GM12874 (cell line): ENCODE measurements around the gene RBKS.

Experiments used
- TF ChIP-seq, protein P1 (sequence below): IDR thresholded peaks from 2 replicates; pipeline ENCODE4 v1.5.1; 2011; ENCODE audit warnings: low read depth, mild to moderate bottlenecking, control low read depth, low read length, moderate library complexity; ENCODE audit not compliant: insufficient read depth

The RBKS gene

DNA sequence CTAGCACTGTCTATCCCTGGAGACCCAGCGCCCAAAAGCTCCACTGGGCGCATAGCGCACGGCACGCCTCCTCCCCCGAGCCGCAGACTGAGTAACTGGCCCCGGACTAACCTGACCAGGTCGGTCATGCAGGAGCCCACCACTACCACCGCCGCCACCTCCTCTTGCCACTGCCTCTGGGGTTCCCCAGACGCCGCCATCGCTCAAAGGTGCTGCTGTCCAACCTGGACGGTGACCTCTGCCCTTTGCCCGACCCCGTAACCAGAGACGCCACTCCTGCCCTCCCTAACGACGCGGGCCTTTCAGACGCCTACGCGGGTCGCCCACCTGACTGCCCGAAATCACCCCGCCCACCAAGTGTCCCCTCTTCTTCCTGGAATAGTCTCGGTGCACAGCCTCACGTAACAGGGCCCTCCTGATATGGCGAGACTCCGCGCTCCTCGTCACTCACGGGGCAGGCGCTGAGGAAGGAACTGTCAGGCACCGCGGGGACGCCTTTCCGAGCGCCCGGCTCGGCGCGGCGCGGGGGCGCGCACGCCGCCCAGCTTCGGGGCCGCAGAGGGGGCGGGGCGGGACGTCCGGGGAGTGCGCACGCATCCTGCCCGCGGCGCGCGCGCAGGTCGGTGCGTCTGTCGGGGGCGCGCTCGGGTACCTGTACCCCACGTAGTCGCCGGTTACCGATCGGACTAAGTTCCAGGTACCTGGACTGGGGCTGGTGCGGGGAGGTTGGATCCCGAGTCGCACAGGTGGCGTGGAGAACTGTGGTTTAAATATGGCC, at the start of gene RBKS, which contains the start of gene BABAM2:
TSS of gene RBKS (minus strand) at position 242 of the 778 bp plus-strand sequence. CDS start at position 200, 42 bp downstream.
TSS of gene BABAM2 (plus strand) at position 584 of the 778 bp plus-strand sequence. CDS start 3,828 bp downstream, outside the sequence.
- TF ChIP-seq, protein P1, sequence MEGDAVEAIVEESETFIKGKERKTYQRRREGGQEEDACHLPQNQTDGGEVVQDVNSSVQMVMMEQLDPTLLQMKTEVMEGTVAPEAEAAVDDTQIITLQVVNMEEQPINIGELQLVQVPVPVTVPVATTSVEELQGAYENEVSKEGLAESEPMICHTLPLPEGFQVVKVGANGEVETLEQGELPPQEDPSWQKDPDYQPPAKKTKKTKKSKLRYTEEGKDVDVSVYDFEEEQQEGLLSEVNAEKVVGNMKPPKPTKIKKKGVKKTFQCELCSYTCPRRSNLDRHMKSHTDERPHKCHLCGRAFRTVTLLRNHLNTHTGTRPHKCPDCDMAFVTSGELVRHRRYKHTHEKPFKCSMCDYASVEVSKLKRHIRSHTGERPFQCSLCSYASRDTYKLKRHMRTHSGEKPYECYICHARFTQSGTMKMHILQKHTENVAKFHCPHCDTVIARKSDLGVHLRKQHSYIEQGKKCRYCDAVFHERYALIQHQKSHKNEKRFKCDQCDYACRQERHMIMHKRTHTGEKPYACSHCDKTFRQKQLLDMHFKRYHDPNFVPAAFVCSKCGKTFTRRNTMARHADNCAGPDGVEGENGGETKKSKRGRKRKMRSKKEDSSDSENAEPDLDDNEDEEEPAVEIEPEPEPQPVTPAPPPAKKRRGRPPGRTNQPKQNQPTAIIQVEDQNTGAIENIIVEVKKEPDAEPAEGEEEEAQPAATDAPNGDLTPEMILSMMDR = no peak

DNA sequence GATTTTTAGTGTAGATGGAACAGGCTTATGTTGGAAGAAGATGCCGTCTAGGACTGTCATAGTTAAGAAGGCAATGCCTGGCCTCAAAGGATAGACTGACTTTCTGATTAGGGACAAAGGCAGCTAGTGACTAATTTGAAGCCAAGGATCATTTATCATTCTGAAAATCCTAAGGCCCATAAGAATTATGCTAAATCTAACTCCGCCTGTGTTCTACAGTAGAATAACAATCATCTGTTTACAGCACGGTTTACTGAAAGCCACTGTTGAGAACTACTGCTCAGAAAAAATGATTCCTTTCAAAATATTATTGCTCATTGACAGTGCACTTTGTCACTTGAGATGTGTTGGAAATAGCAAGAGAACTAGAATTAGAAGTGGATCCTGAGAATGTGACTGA, 44.8 kb upstream of the RBKS start:
- TF ChIP-seq, protein P1 = no peak

DNA sequence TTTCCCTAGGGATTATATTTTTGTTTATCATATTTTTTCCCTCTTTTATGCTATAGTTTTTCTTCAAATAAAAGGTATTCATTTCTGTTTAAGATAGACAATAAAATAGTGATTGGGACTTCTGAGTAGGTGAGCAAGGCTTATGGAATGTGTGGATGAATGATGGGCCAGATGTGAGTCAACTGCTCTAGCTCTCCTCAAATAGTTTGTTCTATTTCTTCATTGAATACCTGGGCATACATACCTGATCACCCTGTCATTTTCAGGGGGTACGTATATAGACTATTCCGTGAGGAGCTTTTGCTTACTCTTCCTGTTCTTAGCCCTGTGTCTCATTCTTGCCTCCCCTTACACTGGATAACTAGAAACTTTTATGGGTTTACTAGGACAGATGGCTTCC, 42.2 kb upstream of the RBKS start:
- TF ChIP-seq, protein P1 = no peak

DNA sequence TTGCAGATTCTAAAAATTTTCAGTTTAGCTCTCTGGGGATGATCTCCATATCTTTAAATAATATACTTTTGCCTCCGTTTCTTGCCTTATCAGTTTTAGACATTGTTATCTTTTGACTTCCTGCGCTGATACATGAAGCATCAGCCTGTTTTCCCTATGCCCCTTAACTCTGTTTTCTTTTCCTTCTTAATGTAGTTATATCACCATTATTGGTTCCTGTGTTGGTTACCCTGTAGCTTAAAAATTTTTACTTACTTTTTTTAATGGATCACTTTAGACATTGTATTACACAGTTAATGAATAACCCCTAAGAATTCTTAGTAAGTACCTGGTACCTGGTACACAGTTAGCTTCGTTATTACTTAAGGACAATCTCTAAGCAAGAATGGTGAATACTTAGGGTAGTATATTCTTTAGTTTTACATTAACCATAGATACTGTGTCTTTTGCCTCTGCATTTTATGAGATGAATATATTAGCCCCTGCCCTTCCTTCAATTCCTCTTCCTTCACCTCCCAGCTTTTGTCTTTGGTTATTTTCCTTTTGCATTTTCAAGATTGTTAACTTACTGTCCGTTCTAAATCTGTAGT, 41.3 kb upstream of the RBKS start:
- TF ChIP-seq, protein P1 = no peak

DNA sequence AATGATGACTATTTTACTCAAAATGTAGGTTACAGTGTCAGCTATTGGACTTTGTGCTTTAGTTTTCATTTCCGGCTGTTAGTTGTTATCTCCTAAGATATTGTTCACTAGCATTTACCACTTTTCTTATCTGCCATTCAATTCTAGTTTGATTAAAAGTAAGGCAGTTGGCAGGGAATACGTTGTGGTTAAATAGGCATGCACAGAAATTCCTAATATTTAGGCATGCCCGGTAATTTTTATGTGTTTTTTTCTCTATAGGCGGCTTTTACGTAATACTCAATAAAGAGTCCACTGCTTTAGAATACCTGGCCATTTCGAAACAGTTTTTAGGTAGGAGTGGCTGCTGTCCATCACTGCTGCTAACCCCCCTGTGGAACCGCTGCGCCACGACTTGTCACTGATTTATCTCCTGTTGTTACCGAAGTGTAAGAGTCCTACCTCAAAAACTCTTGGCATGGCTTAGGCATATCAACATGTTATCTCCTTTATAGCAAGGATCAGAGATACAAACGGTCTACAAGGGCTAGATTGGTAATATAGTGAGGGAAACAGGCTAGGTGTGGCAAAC, 39.8 kb upstream of the RBKS start:
- TF ChIP-seq, protein P1 = no peak

DNA sequence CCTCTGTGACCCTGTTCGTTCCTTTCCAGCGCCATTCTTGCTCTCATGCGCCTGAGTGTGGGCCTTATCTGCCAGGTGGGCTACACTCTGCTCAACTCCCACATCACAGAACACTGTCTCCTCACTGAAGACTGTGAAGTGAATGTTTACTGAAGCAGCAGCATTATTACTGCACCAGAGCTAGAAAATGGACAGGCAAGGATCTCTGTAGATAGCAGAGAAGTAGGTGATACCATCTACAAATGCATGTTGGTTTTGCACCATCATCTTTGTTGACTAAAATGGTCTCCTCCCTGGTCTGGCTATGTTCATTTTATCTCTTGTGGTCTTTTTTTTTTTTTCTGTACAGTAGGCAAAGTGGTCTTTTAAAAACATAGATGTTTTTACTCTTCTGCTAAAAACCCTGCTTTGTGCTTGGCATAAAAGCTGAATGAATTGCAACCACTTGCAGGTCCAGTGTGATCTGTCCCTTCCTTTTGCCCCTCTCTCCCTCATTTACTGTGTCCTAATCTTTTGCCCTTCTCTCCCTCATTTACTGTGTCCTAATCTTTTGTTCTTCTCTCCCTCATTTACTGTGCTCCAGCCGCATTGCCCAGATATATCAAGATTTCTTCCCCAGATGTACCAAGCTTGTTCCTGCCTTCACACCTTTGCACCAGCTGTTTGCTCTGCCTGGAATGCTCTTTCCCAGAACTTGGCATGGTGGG, 35.7 kb upstream of the RBKS start:
- TF ChIP-seq, protein P1 = no peak

DNA sequence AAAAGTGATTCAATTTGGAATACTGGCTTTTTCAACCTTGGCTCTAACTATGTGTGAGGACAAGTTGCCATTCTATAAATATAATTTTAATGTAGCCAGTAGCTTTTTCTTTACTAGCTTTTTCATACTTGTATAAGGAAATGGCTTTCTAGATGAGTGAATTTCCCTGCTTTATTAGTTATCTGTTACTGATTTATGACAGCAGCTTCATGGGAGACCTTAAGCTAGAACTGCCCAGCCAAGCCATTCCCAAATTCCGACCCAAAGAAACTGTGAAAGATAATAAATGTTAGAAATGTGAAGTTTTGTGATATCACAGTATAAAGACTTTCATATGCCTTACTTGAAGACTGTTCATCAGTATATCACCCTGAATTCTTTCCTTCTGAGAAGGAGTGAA, 32.7 kb upstream of the RBKS start:
- TF ChIP-seq, protein P1 = no peak
